Vagina (tissue), 2 donors: ENCODE results near the gene MICAL3. TPM values are rescaled to one million over a fixed set of nuclear protein-coding genes. Genes with fewer than 3 reads are reported as not detected.

Experiments
- DNase-seq, 2 donors: peaks; one replicate each; pipeline ENCODE4 v3.0.0-alpha.2; 2017; ENCODE audit errors: extremely low spot score in 2 of 2
- H3K27ac ChIP-seq: fragments of 200-600 bp; sonication (generic); one replicate; pipeline ENCODE4 v1.5.1; 2019
- H3K27me3 ChIP-seq: fragments of 200-600 bp; sonication (generic); one replicate; pipeline ENCODE4 v1.5.1; 2019
- H3K36me3 ChIP-seq, 2 donors: fragments of 200-600 bp; sonication (generic); one replicate each; pipeline ENCODE4 v1.5.1; 2017 to 2019
- H3K4me1 ChIP-seq: fragments of 200-600 bp; sonication (generic); one replicate; pipeline ENCODE4 v1.5.1; 2019
- H3K4me3 ChIP-seq, 2 donors: fragments of 200-600 bp; sonication (generic); 1 replicate in 1 of 2; 2 replicates in 1 of 2; pipeline ENCODE4 v1.5.1; 2016 to 2019
- H3K9me3 ChIP-seq: fragments of 200-600 bp; sonication (generic); one replicate; pipeline ENCODE4 v1.5.1; 2019
- CTCF ChIP-seq, 3 experiments: fragments of 450-650 bp in 2 of 3; fragments of 200-600 bp in 1 of 3; sonication (generic) in 1 of 3; IDR thresholded peaks; one replicate each; pipeline ENCODE4 v1.5.1; 2017 to 2019; ENCODE audit warnings: antibody characterized with exemption in 3 of 3, mild to moderate bottlenecking in 2 of 3, moderate library complexity in 2 of 3
- POLR2A ChIP-seq, 2 donors: fragments of 450-650 bp; IDR thresholded peaks; one replicate each; pipeline ENCODE4 v1.6.1; 2017; ENCODE audit warnings: antibody characterized with exemption in 2 of 2, mild to moderate bottlenecking in 2 of 2, moderate library complexity in 2 of 2
- POLR2AphosphoS5 ChIP-seq, 2 donors: sonication (generic); formaldehyde crosslinking; IDR thresholded peaks; one replicate each; pipeline ENCODE4 v1.9.0; 2017; ENCODE audit warnings: antibody characterized with exemption in 2 of 2, mild to moderate bottlenecking in 2 of 2, low read depth in 1 of 2; ENCODE audit not compliant: insufficient read depth in 1 of 2
- intact Hi-C: fragments of 100-400 bp; cut with DNase I; formaldehyde crosslinking; loops from one replicate; pipeline ENCODE4 v1.15.1; 2023
- total RNA-seq: library from RNA; depleted of rRNA; stranded (reverse); fragments of >200 nt; gene quantifications from one replicate; pipeline ENCODE4 v1.2.3, GENCODE V29; 2016

MICAL3 gene
- total RNA-seq, 1 donor from 2014 or later: 35.1 TPM

DNA sequence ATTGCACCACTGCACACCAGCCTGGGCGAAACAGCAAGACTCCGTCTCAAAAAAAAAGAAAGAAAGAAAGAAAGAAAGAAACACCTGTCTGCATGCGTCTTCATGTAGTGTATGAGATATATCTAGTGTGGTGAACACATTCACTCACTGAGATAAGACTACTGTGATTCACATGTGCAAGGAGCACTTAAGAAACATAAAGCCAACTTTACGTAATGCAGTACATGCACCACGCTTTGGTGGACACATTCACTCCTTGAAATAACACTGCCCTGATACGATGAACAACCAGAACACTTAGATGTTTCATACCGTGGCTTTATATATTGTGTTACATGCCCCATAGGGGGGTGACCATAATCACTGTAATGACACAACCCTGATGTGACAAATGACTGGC, 96.0 kb downstream of the MICAL3 start:
- H3K36me3 ChIP-seq: no peaks in the 10 kb centered on the region
- peaks cover 30% of the 10 kb centered on the region for H3K4me1 ChIP-seq
- no peak for TF ChIP-seq POLR2A (IDR thresholded peaks at IDR 0.05)
- no peak overlapping the region for H3K4me3 ChIP-seq
- intact Hi-C loops: no loop called here
- H3K9me3 ChIP-seq: no peaks in the 10 kb centered on the region
- H3K27me3 ChIP-seq: no peaks in the 10 kb centered on the region
- no peak for DNase-seq
- no peak overlapping the region for H3K27ac ChIP-seq

DNA sequence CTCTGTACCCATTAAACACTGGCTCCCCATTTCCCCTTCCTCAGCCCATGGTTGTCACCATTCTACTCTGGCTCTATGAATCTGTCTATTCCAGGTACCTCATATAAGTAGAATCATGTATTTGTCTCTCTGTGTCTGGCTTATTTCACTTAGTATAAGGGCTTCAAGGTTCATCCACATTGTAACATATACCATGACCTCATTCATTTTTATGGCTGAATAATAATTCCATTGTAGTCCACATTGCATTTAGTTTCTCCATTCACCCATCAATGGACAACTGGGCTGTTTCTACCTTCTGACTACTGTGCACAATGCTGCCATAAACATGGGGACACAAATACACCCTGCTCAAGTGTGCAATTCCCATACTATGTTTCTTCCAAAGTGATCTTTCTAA, 97.3 kb downstream of the MICAL3 start:
- TF ChIP-seq CTCF (IDR thresholded peaks at IDR 0.05) (no peak), POLR2AphosphoS5 (IDR thresholded peaks at IDR 0.05; ENCODE audit: insufficient read depth in 1 of 2, low read depth in 1 of 2) (no peak), POLR2A (IDR thresholded peaks at IDR 0.05) (no peak)
- Histone ChIP-seq H3K27ac (no peak overlapping the region), H3K36me3 (no peaks in the 10 kb centered on the region), H3K27me3 (no peaks in the 10 kb centered on the region), H3K9me3 (no peaks in the 10 kb centered on the region), H3K4me1 (peaks cover 44% of the 10 kb centered on the region), H3K4me3 (no peak overlapping the region)
- intact Hi-C loops: no loop called here
- DNase-seq: no peak

DNA sequence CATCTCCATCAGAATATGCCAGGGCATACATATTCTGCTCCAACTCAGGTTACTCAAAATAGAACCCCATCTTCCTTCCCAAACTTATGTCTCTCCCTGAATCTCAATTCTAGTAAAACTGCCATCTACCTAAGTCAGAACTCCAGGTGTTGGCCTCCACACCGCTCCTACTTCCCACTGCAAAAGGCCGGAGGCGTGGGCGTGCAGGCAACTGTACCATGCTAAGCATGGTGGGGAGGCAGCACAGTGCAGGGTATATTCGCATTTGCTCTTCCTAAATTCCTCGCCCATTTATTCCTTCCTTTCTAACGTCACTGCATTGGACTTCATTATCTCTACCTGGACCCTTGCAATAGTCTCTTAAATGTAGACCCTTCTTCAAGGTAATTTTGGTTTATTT, 97.8 kb downstream of the MICAL3 start:
- peaks cover 49% of the 10 kb centered on the region for H3K4me1 ChIP-seq
- no peak for DNase-seq
- no peak for TF ChIP-seq POLR2AphosphoS5 (IDR thresholded peaks at IDR 0.05; ENCODE audit: insufficient read depth in 1 of 2, low read depth in 1 of 2)
- no peak for TF ChIP-seq POLR2A (IDR thresholded peaks at IDR 0.05)
- no peak for TF ChIP-seq CTCF (IDR thresholded peaks at IDR 0.05)
- no peaks in the 10 kb centered on the region for H3K9me3 ChIP-seq
- H3K27me3 ChIP-seq: no peaks in the 10 kb centered on the region
- no peak overlapping the region for H3K27ac ChIP-seq
- intact Hi-C loops: no loop called here
- H3K36me3 ChIP-seq: no peaks in the 10 kb centered on the region
- no peak overlapping the region for H3K4me3 ChIP-seq

GRCh38 chr22:17925431-17925841, 98.9 kb downstream of the MICAL3 start:
- no peaks in the 10 kb centered on the region for H3K27me3 ChIP-seq
- no peaks in the 10 kb centered on the region for H3K9me3 ChIP-seq
- peaks cover 55% of the 10 kb centered on the region for H3K4me1 ChIP-seq
- H3K27ac ChIP-seq: peak overlapping the region; percentile 4
- no peak overlapping the region for H3K4me3 ChIP-seq
- no peaks in the 10 kb centered on the region for H3K36me3 ChIP-seq
- no peak for TF ChIP-seq POLR2A (IDR thresholded peaks at IDR 0.05)
- TF ChIP-seq POLR2AphosphoS5 (IDR thresholded peaks at IDR 0.05; ENCODE audit: insufficient read depth in 1 of 2, low read depth in 1 of 2): no peak
- no peak for TF ChIP-seq CTCF (IDR thresholded peaks at IDR 0.05)
- intact Hi-C loops: no loop called here
- DNase-seq: no peak

DNA sequence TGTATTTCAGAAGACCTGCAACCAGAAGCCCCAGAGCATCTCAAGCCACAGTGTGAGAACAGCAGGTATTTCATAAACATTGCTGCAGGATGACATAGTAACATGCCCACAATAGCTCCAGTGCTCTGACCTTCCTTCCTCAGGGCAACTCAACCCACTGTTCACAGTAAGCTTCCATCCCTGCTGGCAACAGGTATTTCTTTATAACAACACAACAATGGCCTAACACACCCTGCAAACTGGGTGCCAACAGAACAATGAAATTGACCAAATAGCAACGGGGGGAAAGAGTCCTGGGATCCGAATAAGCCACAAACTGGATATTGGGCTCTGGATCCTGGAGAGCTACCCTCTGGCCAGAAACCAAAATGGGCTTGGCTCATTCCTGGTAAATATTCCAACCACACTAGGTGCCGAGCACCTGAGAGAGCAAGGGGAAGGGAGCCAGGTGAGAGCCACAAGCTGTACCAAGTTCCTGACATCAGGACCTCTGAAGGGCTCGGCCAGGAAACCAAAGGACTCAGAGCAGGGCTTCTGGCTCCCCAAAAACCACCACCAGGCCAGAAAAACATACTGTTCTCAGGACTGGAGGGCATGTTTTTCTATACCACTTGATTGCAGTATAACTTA, 99.5 kb downstream of the MICAL3 start:
- H3K4me1 ChIP-seq: peaks cover 61% of the 10 kb centered on the region
- no peaks in the 10 kb centered on the region for H3K27me3 ChIP-seq
- intact Hi-C loops: no loop called here
- H3K27ac ChIP-seq: peak overlapping the region; percentile 4
- no peak for DNase-seq
- no peak overlapping the region for H3K4me3 ChIP-seq
- TF ChIP-seq POLR2AphosphoS5 (IDR thresholded peaks at IDR 0.05; ENCODE audit: insufficient read depth in 1 of 2, low read depth in 1 of 2) (no peak), POLR2A (IDR thresholded peaks at IDR 0.05) (no peak), CTCF (IDR thresholded peaks at IDR 0.05) (no peak)
- H3K9me3 ChIP-seq: no peaks in the 10 kb centered on the region
- H3K36me3 ChIP-seq: no peaks in the 10 kb centered on the region
